Measurements from ENCODE around the gene MRPL40. TPM values are rescaled to one million over a fixed set of nuclear protein-coding genes. Genes with fewer than 3 reads are reported as not detected.
"Not testable (repeated sequence)": the region's sequence is repeated elsewhere in the genome, so short reads cannot be mapped to it uniquely, and the experiment has no call there.

The MRPL40 gene
- total and polyA plus RNA-seq, 9 donors = 21.1 to 46.9 (median 28.8) TPM

DNA sequence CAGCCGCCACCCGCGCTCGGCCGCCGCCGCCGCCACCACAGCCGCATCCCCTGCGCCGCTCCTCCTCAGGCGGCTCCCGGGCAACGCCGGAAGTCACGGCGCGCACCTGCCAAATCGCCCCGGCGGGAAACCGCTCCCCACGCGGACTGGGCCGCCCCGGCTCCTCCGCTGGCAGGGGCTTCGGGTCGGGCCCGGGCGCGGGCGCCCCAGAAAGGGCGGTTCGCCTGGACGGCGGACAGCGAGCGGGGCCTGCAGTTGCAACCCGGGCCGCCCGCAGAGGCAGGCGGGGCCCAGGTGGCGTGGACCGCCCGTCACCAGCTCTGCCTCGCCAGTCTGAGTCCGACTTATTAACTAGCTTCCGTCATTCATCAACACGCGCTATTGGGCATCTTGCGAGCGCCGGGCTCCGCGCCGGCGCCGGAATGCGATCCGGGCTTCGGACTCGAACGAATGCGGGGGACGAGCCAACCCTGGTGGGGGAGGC, 654 bp upstream of the MRPL40 start, which contains the start of gene HIRA:
HIRA (minus strand) TSS at position 85 of the 484 bp plus-strand sequence. CDS start 257 bp downstream, outside the sequence.
- Histone ChIP-seq H3K4me1 (ENCODE audit: insufficient read depth) (peaks cover 10% of the 10 kb centered on the region), H3K27me3 (no peaks in the 10 kb centered on the region), H3K27ac (peak within 1 kb of the TSS; percentile 70 to 88), H3K4me3 (peak within 1 kb of the TSS; percentile 89), H3K9me3 (no peaks in the 10 kb centered on the region), H3K36me3 (no peaks in the 10 kb centered on the region)
- peak; percentile 70 to 89 (median 81) for DNase-seq
- WGBS, 3 donors = 0 to 1% (median 0%) methylated on average over 38 to 66 of the region's 66 CpGs
- TF ChIP-seq POLR2A (IDR thresholded peaks at IDR 0.05) (no peak), EP300 (IDR thresholded peaks at IDR 0.05) (no peak)
- TF ChIP-seq, protein P1, sequence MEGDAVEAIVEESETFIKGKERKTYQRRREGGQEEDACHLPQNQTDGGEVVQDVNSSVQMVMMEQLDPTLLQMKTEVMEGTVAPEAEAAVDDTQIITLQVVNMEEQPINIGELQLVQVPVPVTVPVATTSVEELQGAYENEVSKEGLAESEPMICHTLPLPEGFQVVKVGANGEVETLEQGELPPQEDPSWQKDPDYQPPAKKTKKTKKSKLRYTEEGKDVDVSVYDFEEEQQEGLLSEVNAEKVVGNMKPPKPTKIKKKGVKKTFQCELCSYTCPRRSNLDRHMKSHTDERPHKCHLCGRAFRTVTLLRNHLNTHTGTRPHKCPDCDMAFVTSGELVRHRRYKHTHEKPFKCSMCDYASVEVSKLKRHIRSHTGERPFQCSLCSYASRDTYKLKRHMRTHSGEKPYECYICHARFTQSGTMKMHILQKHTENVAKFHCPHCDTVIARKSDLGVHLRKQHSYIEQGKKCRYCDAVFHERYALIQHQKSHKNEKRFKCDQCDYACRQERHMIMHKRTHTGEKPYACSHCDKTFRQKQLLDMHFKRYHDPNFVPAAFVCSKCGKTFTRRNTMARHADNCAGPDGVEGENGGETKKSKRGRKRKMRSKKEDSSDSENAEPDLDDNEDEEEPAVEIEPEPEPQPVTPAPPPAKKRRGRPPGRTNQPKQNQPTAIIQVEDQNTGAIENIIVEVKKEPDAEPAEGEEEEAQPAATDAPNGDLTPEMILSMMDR (IDR thresholded peaks at IDR 0.05) = no peak
- intact Hi-C loops (cut with DNase I) = no loop called here

DNA sequence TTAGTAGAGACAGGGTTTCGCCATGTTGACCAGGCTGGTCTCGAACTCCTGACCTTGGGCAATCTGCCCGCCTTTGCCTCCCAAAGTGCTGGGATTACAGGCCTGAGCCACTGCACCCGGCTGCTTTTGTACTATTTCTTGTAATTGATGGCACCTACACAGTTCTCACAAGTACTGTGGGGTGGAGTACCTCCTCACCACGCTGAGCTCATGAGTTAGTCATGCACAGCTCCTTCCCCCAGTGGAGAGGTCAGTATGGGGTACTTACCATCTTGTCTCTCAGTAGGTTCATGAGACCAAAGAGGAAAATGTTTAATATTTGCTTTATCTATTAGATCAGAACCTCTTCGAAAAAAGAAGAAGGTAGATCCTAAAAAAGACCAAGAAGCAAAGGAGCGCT, 2.1 kb downstream of the MRPL40 start:
- no peaks in the 10 kb centered on the region for H3K9me3 ChIP-seq
- peak in 1 of 5 donors; percentile 27 for DNase-seq
- WGBS, 3 donors = 89 to 92% (median 91%) methylated on average over 7 of the region's 7 CpGs
- H3K4me1 ChIP-seq (ENCODE audit: insufficient read depth) = peaks cover 10% of the 10 kb centered on the region
- H3K27me3 ChIP-seq = no peaks in the 10 kb centered on the region
- H3K27ac ChIP-seq = no peak overlapping the region
- intact Hi-C loops (cut with DNase I) = no loop called here
- H3K4me3 ChIP-seq = no peak overlapping the region
- H3K36me3 ChIP-seq = no peaks in the 10 kb centered on the region
- TF ChIP-seq EP300 (IDR thresholded peaks at IDR 0.05) (no peak), POLR2A (IDR thresholded peaks at IDR 0.05) (no peak)
- TF ChIP-seq, protein P1 (IDR thresholded peaks at IDR 0.05) = no peak

DNA sequence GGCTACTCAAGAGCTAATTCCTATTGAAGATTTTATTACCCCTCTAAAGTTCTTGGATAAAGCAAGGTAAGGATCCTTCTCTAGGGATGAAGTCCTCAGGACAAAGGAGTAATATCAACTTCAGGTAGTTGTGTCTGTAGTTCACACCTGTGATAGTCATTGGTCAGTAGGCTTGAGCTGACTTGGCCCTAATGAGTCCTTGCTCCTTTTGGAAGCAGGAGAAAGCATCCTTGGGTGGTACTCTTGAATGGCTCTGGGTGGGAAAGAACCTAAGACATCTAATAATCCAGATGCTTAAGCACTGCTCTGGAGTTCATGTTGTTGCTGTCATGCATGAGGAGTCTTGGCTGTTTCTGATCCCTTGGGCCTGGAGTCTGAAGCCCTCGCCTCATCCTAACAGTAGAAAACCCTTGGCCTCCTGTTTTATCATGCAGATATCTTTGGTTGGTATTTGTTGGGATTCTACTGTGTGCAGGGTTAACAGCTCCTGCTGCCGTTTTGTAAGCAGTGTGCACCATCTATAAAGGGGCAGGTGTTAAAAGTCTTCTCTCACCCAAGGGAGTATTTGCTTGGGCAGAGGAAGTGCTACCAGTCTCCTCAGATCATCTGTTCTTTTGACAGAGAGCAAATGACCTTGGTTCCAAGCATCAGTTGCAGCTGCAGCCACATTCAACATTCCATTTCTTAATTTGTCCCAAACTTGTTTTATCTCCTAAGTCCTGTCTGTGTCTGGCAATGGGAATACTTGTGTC, 2.7 kb downstream of the MRPL40 start:
- Histone ChIP-seq H3K4me3 (no peak overlapping the region), H3K4me1 (ENCODE audit: insufficient read depth) (peaks cover 9% of the 10 kb centered on the region), H3K36me3 (no peaks in the 10 kb centered on the region), H3K27ac (no peak overlapping the region), H3K9me3 (no peaks in the 10 kb centered on the region), H3K27me3 (no peaks in the 10 kb centered on the region)
- TF ChIP-seq POLR2A (IDR thresholded peaks at IDR 0.05) = no peak
- no peak for TF ChIP-seq EP300 (IDR thresholded peaks at IDR 0.05)
- TF ChIP-seq, protein P1 (IDR thresholded peaks at IDR 0.05) = no peak
- WGBS, 3 donors = 59 to 70% (median 69%) methylated on average over 2 of the region's 2 CpGs
- intact Hi-C loops (cut with DNase I) = no loop called here
- no peak for DNase-seq

DNA sequence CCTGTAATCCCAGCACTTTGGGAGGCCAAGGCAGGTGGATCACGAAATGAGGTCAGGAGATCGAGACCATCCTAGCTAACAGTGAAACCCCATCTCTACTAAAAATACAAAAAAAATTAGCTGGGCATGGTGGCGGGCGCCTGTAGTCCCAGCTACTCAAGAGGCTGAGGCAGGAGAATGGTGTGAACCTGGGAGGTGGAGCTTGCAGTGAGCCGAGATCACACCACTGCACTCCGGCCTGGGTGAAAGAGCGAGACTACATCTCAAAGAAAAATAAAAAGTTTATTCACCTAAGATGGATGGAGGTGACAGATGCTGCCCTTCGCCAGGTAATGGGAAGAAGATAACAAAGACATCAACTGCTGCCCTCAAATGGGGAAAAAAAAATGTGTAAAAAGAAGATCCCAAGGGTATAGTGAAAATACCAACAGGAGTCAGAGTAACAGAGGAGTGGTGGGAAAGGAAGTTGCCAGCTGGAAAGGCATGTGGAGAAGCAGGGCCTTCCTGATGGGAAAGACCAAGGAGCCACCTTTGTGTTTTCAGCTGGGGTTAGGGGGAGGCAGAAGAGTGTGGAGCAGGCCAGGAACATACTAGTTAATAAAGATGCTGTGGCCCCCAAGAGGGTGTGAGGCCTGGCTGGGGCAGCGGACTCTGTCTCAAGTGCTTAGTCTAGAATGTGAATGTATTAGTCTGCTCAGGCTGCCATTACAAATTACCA, 4.3 kb downstream of the MRPL40 start:
- WGBS, 3 donors = 87 to 92% (median 91%) methylated on average over 9 of the region's 9 CpGs

More for the DNA sequence above, 4.3 kb downstream of the MRPL40 start:
- H3K4me1 ChIP-seq (ENCODE audit: insufficient read depth); H3K36me3 ChIP-seq; H3K27me3 ChIP-seq; H3K4me3 ChIP-seq; H3K27ac ChIP-seq; DNase-seq; H3K9me3 ChIP-seq; intact Hi-C loops (cut with DNase I): not testable (repeated sequence)
